Caco-2 (cell line): Measurements from ENCODE around the gene CBR4. TPM values are rescaled to one million over a fixed set of nuclear protein-coding genes. Genes with fewer than 3 reads are reported as not detected.

ENCODE experiments used
- BruUV-seq: library from RNA; stranded (reverse); fragments of 400-500 nt; replicated peaks from 2 replicates; lab custom pipeline; 2021; lab: Mats Ljungman, UMichigan
- CTCF ChIA-PET: fragments of 300-600 bp; sonication (Branson Sonifier 250); formaldehyde crosslinking; loops from one replicate; lab custom pipeline; 2022; ENCODE audit warnings: antibody characterized with exemption; lab: Charles Lee
- POLR2A ChIA-PET: fragments of 300-600 bp; sonication (Branson Sonifier 250); formaldehyde crosslinking; loops from one replicate; lab custom pipeline; 2022; ENCODE audit warnings: antibody characterized with exemption; lab: Charles Lee
- DNase-seq, 2 experiments: peaks; one replicate each; pipeline versions ENCODE4 v3.0.0 to v3.0.0-alpha.2; 2020 to 2022
- H3K27me3 ChIP-seq: replicated peaks from 2 replicates; pipeline ENCODE4 v1.6.0; 2011; ENCODE audit warnings: low read length; ENCODE audit not compliant: control insufficient read depth, insufficient read depth
- H3K36me3 ChIP-seq: 2 replicates; pipeline ENCODE4 v1.5.1; 2011; ENCODE audit warnings: low read length; ENCODE audit not compliant: control insufficient read depth, insufficient read depth
- H3K4me1 ChIP-seq: fragments of 250-450 bp; sonication (Bioruptor Pico); 2 replicates; pipeline ENCODE4 v1.5.1; 2020; ENCODE audit warnings: mild to moderate bottlenecking
- H3K4me3 ChIP-seq: 2 replicates; pipeline ENCODE4 v1.5.1; 2011; ENCODE audit warnings: low read depth, mild to moderate bottlenecking, control low read depth, low read length
- H3K9me3 ChIP-seq: fragments of 250-450 bp; sonication (Bioruptor Pico); 2 replicates; pipeline ENCODE4 v1.5.1; 2020; ENCODE audit warnings: mild to moderate bottlenecking, moderate library complexity
- H3K27ac Mint-ChIP-seq: one replicate; pipeline ENCODE4 v1.8.0; 2022; ENCODE audit warnings: mixed read lengths; ENCODE audit not compliant: unreplicated experiment
- H3K27me3 Mint-ChIP-seq: one replicate; pipeline ENCODE4 v1.8.0; 2022; ENCODE audit warnings: mixed read lengths; ENCODE audit not compliant: insufficient read depth, unreplicated experiment
- H3K36me3 Mint-ChIP-seq: one replicate; pipeline ENCODE4 v1.8.0; 2022; ENCODE audit warnings: mild to moderate bottlenecking, mixed read lengths; ENCODE audit not compliant: insufficient read depth, unreplicated experiment
- H3K4me1 Mint-ChIP-seq: one replicate; pipeline ENCODE4 v1.8.0; 2022; ENCODE audit warnings: low read depth, mixed read lengths; ENCODE audit not compliant: unreplicated experiment
- H3K4me3 Mint-ChIP-seq: one replicate; pipeline ENCODE4 v1.8.0; 2022; ENCODE audit warnings: mild to moderate bottlenecking, moderate library complexity, mixed read lengths; ENCODE audit not compliant: unreplicated experiment
- H3K9me3 Mint-ChIP-seq: one replicate; pipeline ENCODE4 v1.8.0; 2022; ENCODE audit warnings: mixed read lengths; ENCODE audit not compliant: unreplicated experiment
- CTCF ChIP-seq, 2 experiments: fragments of 200-600 bp in 1 of 2; IDR thresholded peaks; 1 replicate in 1 of 2; 2 replicates in 1 of 2; pipeline versions ENCODE4 v1.5.1 to v1.8.0; 2011 to 2022; ENCODE audit warnings: antibody characterized with exemption in 1 of 2, control low read depth in 1 of 2, inconsistent platforms in 1 of 2, low read depth in 1 of 2, low read length in 1 of 2, mild to moderate bottlenecking in 1 of 2, moderate library complexity in 1 of 2; ENCODE audit not compliant: insufficient read depth in 1 of 2, severe bottlenecking in 1 of 2, unreplicated experiment in 1 of 2
- intact Hi-C: fragments of 100-400 bp; cut with micrococcal nuclease; formaldehyde crosslinking; loops from one replicate; pipeline ENCODE4 v1.10.0; 2022; ENCODE audit not compliant: unreplicated experiment
- total RNA-seq: library from RNA; stranded (reverse); gene quantifications from 2 replicates; pipeline ENCODE4 v1.2.3, GENCODE V29; 2022

Gene CBR4
- total RNA-seq, 1 experiment from 2014 or later = 22.5 TPM

DNA sequence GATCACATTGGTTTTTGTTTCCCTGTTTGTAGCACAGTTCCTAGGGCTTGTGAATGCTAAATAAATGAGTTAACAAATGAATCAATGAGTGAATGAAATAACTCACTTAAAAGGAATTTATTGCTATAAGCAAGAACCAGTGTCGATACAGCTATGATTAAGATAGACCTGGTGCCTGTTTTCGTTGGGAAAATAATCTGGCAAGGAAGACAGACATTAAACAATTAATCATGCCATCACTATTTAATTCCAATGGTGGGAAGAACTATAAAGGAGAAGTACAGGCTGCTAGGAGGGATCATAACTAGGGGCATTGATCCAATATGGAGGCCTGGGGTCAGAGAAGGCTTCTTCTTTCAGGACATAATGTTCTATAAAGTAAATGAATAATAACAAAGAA is 4.5 kb upstream of the CBR4 start:
- no peak overlapping the region for H3K27ac Mint-ChIP-seq
- no peak for TF ChIP-seq CTCF (IDR thresholded peaks at IDR 0.05; ENCODE audit: insufficient read depth in 1 of 2, low read depth in 1 of 2, low read length in 1 of 2, severe bottlenecking in 1 of 2, unreplicated experiment in 1 of 2)
- no peaks in the 10 kb centered on the region for H3K9me3 ChIP-seq
- intact Hi-C loops = no loop called here
- H3K4me3 Mint-ChIP-seq = no peak overlapping the region
- no peak for DNase-seq
- H3K36me3 ChIP-seq = no peaks in the 10 kb centered on the region
- peaks cover 8% of the 10 kb centered on the region for H3K36me3 Mint-ChIP-seq
- H3K27me3 ChIP-seq = no peaks in the 10 kb centered on the region
- H3K4me1 ChIP-seq = peaks cover 7% of the 10 kb centered on the region
- no peaks in the 10 kb centered on the region for H3K9me3 Mint-ChIP-seq
- CTCF ChIA-PET = no interaction called here
- H3K27me3 Mint-ChIP-seq = no peaks in the 10 kb centered on the region
- no TSS peak for BruUV-seq
- H3K4me1 Mint-ChIP-seq = peaks cover 7% of the 10 kb centered on the region
- H3K4me3 ChIP-seq = no peak overlapping the region
- POLR2A ChIA-PET = no interaction called here

DNA sequence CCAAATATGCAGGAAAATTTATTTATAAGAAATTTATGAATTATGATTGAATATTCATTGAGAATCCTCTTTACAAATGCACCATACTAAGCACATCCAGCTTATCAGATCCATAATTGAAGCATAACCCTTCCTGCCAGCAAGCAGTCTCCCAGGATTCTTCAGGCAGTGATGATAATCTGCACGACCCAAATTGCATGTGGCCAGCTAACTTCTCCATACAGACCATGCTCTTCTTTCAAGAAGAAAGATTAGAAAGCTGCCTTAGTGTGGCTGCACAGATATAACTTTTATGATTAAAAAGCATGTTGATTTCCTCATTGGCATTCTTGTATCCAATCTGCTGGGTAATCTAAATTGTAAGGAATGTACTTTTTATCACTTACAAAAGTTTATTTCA is 3.3 kb upstream of the CBR4 start:
- no peaks in the 10 kb centered on the region for H3K27me3 Mint-ChIP-seq
- DNase-seq = no peak
- no peaks in the 10 kb centered on the region for H3K36me3 ChIP-seq
- H3K4me3 Mint-ChIP-seq = no peak overlapping the region
- H3K27ac Mint-ChIP-seq = no peak overlapping the region
- peaks cover 9% of the 10 kb centered on the region for H3K4me1 ChIP-seq
- H3K36me3 Mint-ChIP-seq = peaks cover 11% of the 10 kb centered on the region
- BruUV-seq = no TSS peak
- intact Hi-C loops = no loop called here
- H3K9me3 Mint-ChIP-seq = no peaks in the 10 kb centered on the region
- H3K4me1 Mint-ChIP-seq = peaks cover 18% of the 10 kb centered on the region
- no peak for TF ChIP-seq CTCF (IDR thresholded peaks at IDR 0.05; ENCODE audit: insufficient read depth in 1 of 2, low read depth in 1 of 2, low read length in 1 of 2, severe bottlenecking in 1 of 2, unreplicated experiment in 1 of 2)
- H3K9me3 ChIP-seq = no peaks in the 10 kb centered on the region
- POLR2A ChIA-PET = interaction anchor here (0.6 kb wide), 1 partner anchor 166 kb away, joined by 3 read pairs; no protein-coding TSS in a partner anchor
- CTCF ChIA-PET = no interaction called here
- no peaks in the 10 kb centered on the region for H3K27me3 ChIP-seq
- no peak overlapping the region for H3K4me3 ChIP-seq

DNA sequence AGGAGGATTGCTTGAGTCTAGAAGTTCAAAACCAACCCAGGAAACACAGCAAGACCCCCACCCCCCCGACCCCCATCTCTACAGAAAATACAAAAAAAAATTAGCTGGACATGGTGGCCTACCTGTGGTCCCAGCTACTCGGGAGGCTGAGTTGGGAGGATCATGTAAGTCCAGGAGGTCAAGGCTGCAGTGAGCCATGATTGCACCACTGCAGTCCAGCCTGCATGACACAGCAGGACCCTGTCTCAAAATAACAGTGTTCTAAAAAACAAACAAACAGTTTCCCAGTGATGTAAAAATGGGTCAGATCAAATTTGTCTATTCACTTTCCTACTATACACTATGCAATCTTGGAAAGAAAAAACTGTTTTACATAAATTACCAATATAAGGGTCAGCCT is 2.0 kb upstream of the CBR4 start:
- no peak overlapping the region for H3K27ac Mint-ChIP-seq
- Histone ChIP-seq H3K36me3 (no peaks in the 10 kb centered on the region), H3K4me3 (no peak overlapping the region), H3K27me3 (no peaks in the 10 kb centered on the region), H3K9me3 (no peaks in the 10 kb centered on the region), H3K4me1 (peaks cover 15% of the 10 kb centered on the region)
- DNase-seq = no peak
- H3K9me3 Mint-ChIP-seq = no peaks in the 10 kb centered on the region
- ChIA-PET CTCF (no interaction called here), POLR2A (no interaction called here)
- H3K4me3 Mint-ChIP-seq = no peak overlapping the region
- peaks cover 11% of the 10 kb centered on the region for H3K36me3 Mint-ChIP-seq
- no TSS peak for BruUV-seq
- intact Hi-C loops = no loop called here
- TF ChIP-seq CTCF (IDR thresholded peaks at IDR 0.05; ENCODE audit: insufficient read depth in 1 of 2, low read depth in 1 of 2, low read length in 1 of 2, severe bottlenecking in 1 of 2, unreplicated experiment in 1 of 2) = no peak
- H3K27me3 Mint-ChIP-seq = no peaks in the 10 kb centered on the region
- H3K4me1 Mint-ChIP-seq = peaks cover 23% of the 10 kb centered on the region
